H1 (cell line): ENCODE results near the gene ART5. TPM values are rescaled to one million over a fixed set of nuclear protein-coding genes. Genes with fewer than 3 reads are reported as not detected.

Source experiments
- ATF2 ChIP-seq: IDR thresholded peaks from 2 replicates; pipeline ENCODE4 v1.6.1; 2012; ENCODE audit warnings: low read length, inconsistent platforms
- BRCA1 ChIP-seq: IDR thresholded peaks from 2 replicates; pipeline ENCODE4 v1.6.1; 2012; ENCODE audit warnings: low read depth, low read length, improper control_type of control experiment
- CREB1 ChIP-seq: IDR thresholded peaks from 2 replicates; pipeline ENCODE4 v1.6.1; 2012; ENCODE audit warnings: inconsistent platforms
- E2F6 ChIP-seq: IDR thresholded peaks from 2 replicates; pipeline ENCODE4 v1.6.1; 2012; ENCODE audit warnings: inconsistent platforms
- EGR1 ChIP-seq: IDR thresholded peaks from 2 replicates; pipeline ENCODE4 v1.6.1; 2011; ENCODE audit warnings: low read depth, low read length, borderline replicate concordance
- KDM1A ChIP-seq: fragments of 200-600, 300-600 bp; sonication (generic); IDR thresholded peaks from 2 replicates; pipeline ENCODE4 v1.7.1; 2016; ENCODE audit warnings: mild to moderate bottlenecking, low read length, borderline replicate concordance
- KDM4A ChIP-seq: IDR thresholded peaks from one replicate; pipeline ENCODE4 v1.7.1; 2012; ENCODE audit warnings: low read depth, mild to moderate bottlenecking, moderate library complexity, low read length, inconsistent platforms; ENCODE audit not compliant: severe bottlenecking
- POLR2A ChIP-seq, 2 experiments: IDR thresholded peaks; 1 replicate in 1 of 2; 2 replicates in 1 of 2; pipeline ENCODE4 v1.6.1; 2011; ENCODE audit warnings: low read depth in 2 of 2, low read length in 2 of 2, mild to moderate bottlenecking in 2 of 2; ENCODE audit errors: control extremely low read depth in 1 of 2
- POLR2AphosphoS5 ChIP-seq: IDR thresholded peaks from 2 replicates; pipeline ENCODE4 v1.6.1; 2011; ENCODE audit warnings: low read depth, low read length
- RNF2 ChIP-seq: fragments of 200-900, 300-1000 bp; sonication (generic); IDR thresholded peaks from 2 replicates; pipeline ENCODE4 v1.7.1; 2016; ENCODE audit warnings: borderline replicate concordance, low read depth, mild to moderate bottlenecking, antibody characterized with exemption, low read length; ENCODE audit not compliant: poor library complexity, severe bottlenecking; ENCODE audit errors: missing control alignments
- RXRA ChIP-seq: IDR thresholded peaks from 2 replicates; pipeline ENCODE4 v1.6.1; 2011; ENCODE audit warnings: low read depth, mild to moderate bottlenecking, low read length, moderate library complexity; ENCODE audit not compliant: insufficient read depth
- SIN3A ChIP-seq, 2 experiments: IDR thresholded peaks in 1 of 2; conservative IDR thresholded peaks in 1 of 2; 2 replicates each; pipeline ENCODE4 v1.6.1; 2011 to 2012; ENCODE audit warnings: low read length in 2 of 2, improper control_type of control experiment in 1 of 2, low read depth in 1 of 2, mild to moderate bottlenecking in 1 of 2
- SP1 ChIP-seq: IDR thresholded peaks from 2 replicates; pipeline ENCODE4 v1.6.1; 2011; ENCODE audit warnings: low read depth, low read length
- SRF ChIP-seq: IDR thresholded peaks from 2 replicates; pipeline ENCODE4 v1.6.1; 2011; ENCODE audit warnings: mild to moderate bottlenecking, low read depth, low read length, moderate library complexity
- TAF7 ChIP-seq: optimal IDR thresholded peaks from 2 replicates; pipeline ENCODE3; 2011; ENCODE audit warnings: low read depth, mild to moderate bottlenecking, inconsistent platforms, low read length, moderate library complexity, borderline replicate concordance
- USF2 ChIP-seq: IDR thresholded peaks from 2 replicates; pipeline ENCODE4 v1.6.1; 2011; ENCODE audit warnings: low read length, improper control_type of control experiment
- polyA plus RNA-seq, 7 experiments: library from polyadenylated mRNA; depleted of rRNA in 3 of 7; stranded (reverse) in 5 of 7; unstranded in 2 of 7; fragments of >200 nt in 5 of 7; fragments of 200-250 nt in 2 of 7; gene quantifications; 1 replicate in 5 of 7; 2 replicates in 1 of 7; 4 replicates in 1 of 7; pipeline versions ENCODE4 v1.2.1 to v1.2.3, GENCODE V29; 2011 to 2013; ENCODE audit warnings: missing spikeins in 2 of 7, mixed read lengths in 2 of 7
- total RNA-seq: library from RNA; stranded (reverse); fragmentation: NEBNext Ultra II Directional; extraction: Animal tissue kit (Norgen Biotek cat#: 25700); gene quantifications from 2 replicates; pipeline ENCODE4 v1.2.1, GENCODE V29; 2021

ART5 gene
- total and polyA plus RNA-seq, 2 of the 8 experiments (the other 6 are each of a cell fraction or from before 2014, with no cell fraction given): 6.0 to 7.5 TPM

GRCh38 chr11:3642071-3642951 lies 519 bp upstream of the ART5 start (continued):
- TF ChIP-seq SIN3A (conservative IDR thresholded peaks at IDR 0.05 in 1 of 2, IDR thresholded peaks at IDR 0.05 in 1 of 2; ENCODE audit: low read depth in 1 of 2, low read length in 2 of 2) (peak in 1 of 2 experiments; percentile 38; a peak in 1 of 4 replicates), SP1 (peak; percentile 41; the same call in 1 of the 2 replicates), KDM1A (peak; percentile 22; the same call in 1 of the 2 replicates), BRCA1 (no peak), EGR1 (peak; percentile 43; the same call in 1 of the 2 replicates), USF2 (peak; percentile 63), RNF2 (no peak), POLR2AphosphoS5 (peak; percentile 71), CREB1 (0 out of 2 replicates have a peak, but pooled peaks have one; percentile 25), KDM4A (peak; percentile 63), POLR2A (IDR thresholded peaks at IDR 0.05; ENCODE audit: control extremely low read depth in 1 of 2, low read depth in 2 of 2, low read length in 2 of 2) (peak; percentile 48 to 93), SRF (no peak), E2F6 (peak; percentile 79), TAF7 (peak; percentile 97), RXRA (0 out of 2 replicates have a peak, but pooled peaks have one; percentile 56), ATF2 (peak; percentile 90)
